Hematopoietic multipotent progenitor cell treated with erythropoietin and hydrocortisone succinate and interleukin-3 and kit ligand, for 8 days (in vitro differentiated cells): ENCODE results near the gene PIM3.

ENCODE experiments used
- DNase-seq: peaks from one replicate; pipeline ENCODE4 v3.0.0-alpha.2; 2015

Gene PIM3

GRCh38 chr22:49992921-49993648, 32.5 kb downstream of the PIM3 start:
- DNase-seq = peak; percentile 73

- DNase-seq = no peak
Observed at GRCh38 chr22:49993649-49994360, 33.2 kb downstream of the PIM3 start.

DNA sequence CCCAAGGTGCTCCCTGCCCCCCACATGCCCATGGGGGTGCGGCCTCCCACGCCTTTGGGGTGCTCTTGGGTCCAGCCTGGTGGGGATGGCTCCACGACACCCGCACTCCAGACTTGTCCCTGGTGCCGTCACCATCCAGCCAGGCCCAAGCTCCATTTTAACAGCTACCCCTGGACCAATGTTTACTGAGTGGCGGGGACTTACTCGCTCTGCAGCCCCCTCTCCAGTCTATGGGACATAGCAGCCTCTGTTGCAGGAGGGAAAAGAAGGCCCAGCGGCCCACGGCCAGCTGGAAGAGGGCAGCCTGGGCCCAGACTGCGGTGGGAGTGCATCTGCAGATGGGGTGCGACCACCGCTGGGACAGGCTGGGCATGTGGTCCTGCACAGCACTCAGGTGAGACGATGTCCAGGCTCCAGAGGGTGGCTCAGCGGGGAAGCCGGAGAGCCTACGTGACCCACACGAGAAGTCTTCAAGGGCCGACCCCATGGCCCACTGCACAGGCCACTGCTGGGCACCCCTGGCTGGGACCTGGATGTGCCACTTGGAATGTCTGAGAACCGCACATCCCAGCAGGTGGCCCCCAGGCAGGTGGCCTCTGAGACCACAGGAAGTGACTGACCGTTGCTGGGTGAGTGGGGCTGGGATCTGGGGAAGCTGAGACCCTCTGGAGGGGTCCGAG, 33.9 kb downstream of the PIM3 start:
- DNase-seq = no peak

- no peak for DNase-seq
Observed at GRCh38 chr22:49995041-49995360, 34.4 kb downstream of the PIM3 start.

- no peak for DNase-seq
Observed at GRCh38 chr22:49995361-49996118, 35.0 kb downstream of the PIM3 start.

DNA sequence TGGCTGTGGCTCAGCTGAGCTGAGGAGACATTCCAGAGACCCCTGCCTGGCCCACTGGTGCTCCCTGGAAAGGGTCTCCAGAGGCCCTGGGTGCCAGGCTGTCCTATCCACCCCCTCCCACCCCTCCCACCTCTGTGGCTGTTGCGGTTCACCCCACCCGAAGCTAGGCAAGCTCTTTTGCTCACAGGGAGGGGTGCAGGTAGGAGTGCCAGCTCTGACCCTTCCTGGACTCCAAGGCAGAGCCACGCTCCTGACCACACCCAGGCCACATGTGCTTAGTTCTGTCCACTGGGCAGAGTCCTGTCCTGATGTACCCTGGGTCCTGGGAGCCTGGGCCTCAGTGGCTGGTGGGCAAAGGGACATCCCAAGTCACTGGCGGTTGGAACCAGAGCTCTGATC, 35.5 kb downstream of the PIM3 start:
- DNase-seq = no peak

DNA sequence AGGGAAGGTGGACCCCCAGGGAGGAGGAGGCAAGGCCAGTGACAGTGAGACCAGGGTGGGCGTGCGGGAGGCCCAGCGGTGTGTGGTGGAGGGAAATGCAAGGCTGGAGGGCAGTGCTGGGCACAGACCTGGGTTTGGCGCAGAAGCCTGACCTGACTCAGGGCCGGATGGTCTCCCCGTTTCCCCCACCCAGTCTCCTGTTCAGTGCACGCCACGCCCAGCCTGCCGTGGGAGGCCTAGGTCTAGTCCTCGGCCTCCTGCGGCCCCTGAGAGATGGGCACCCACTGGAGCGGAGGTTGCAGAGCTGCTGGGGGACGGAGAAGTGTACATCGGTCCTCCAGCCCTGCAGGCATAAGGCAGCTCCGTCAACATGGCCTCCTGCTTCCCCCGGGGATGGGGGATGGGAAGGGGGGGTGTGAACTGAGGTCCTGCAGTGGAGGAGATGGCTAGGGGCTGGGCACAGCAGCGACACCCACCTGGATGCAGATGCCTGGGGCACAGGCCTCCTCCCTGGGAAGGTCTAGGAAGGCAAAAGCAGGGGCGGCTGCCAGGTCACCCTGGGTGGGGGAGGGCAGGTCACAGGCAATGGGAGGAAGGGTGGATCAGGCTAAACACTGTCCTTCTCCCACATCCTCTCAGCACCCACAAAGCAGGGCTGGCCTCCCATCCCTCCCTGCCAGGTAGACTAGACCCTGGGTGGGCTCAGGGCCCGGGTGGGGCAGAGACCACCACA, 36.1 kb downstream of the PIM3 start:
- no peak for DNase-seq

- DNase-seq = no peak
Observed at GRCh38 chr22:49997251-49997599, 36.7 kb downstream of the PIM3 start.

DNA sequence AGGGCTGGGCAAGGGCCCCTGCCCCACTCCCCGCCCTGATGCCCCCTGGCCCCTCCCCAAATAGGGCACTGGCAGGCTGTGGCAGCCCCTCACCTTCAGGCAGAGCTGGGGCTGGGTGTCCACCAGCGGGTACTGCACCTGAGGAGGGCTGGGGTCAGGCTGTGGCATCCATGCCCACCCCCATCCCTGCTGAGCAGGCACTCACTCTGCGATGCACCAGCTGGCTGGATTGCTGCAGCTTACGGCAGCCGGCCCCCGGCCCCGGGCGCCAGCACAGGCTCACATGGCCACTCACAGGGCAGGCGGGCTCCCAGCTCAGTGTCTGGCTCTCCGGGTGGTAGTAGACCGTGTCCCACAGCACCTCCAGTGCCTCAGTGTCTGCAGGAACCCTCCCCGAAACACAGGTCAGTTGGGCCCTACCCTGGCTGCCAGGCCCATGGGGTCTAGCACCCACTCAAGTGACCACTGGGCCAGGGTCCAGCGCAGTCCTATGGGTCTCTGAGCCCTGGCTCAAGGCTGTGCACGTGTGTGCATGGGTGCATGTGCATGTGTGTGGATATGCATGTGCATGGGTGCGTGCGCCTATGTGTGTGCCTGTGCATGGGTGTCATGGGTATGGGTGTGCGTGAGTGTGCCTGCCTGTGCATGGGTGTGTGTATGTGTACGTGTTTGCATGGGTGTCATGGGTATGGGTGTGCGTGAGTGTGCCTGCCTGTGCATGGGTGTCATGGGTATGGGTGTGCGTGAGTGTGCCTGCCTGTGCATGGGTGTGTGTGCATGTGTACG, 37.6 kb downstream of the PIM3 start:
- no peak for DNase-seq

DNA sequence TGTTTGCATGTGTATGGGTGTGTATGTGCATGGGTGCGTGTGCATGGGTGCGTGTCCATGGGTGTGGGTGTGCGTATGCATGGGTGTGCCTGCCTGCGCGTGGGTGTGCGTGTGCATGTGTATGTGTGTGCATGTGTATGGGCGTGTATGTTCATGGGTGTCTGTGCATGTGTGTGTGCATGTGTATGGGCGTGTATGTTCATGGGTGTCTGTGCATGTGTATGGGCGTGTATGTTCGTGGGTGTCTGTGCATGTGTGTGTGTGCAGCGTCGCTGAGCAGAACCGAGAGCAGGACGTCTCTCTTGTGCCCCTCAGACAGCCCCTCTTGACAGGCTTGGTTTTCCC, 38.1 kb downstream of the PIM3 start:
- no peak for DNase-seq

DNA sequence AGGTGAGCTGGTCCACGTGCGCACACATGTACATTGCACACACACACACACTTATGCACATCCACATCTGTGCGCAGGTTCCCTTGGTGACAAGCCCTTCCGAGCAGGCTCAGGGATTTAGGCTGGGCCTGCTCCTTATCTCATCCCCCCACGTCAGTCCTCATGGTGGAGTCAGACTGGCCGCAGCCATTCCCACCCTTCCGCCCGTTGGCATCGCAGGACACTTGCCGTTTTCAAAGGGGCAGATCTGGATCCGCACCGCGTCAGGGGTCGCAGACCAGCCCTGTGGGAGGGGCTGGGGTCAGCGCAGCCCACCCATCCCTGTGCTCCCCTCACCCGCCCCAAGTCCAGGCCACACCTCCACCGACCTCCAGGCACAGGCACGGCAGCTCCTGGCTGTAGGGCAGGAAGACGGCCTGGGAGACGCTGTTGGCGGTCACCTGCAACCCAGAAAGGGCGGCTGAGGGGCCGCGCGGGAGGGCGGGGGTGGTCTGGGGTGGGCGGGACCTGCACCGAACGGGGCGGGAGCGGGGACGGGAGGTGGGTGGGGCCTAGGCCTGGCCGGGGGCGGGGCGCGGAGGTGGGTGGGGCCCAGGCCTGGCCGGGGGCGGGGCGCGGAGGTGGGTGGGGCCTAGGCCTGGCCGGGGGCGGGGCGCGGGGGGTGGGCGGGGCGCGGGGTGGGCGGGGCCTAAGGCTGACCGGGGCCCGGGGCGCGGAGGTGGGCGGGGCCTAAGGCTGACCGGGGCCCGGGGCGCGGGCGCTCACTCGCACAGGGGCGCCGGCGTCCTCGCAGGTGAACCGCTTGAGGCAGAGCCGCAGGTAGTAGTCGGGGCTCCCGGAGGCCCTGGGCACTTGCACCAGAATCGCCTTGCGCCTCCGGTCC, 38.7 kb downstream of the PIM3 start:
- peak; percentile 49 for DNase-seq

DNA sequence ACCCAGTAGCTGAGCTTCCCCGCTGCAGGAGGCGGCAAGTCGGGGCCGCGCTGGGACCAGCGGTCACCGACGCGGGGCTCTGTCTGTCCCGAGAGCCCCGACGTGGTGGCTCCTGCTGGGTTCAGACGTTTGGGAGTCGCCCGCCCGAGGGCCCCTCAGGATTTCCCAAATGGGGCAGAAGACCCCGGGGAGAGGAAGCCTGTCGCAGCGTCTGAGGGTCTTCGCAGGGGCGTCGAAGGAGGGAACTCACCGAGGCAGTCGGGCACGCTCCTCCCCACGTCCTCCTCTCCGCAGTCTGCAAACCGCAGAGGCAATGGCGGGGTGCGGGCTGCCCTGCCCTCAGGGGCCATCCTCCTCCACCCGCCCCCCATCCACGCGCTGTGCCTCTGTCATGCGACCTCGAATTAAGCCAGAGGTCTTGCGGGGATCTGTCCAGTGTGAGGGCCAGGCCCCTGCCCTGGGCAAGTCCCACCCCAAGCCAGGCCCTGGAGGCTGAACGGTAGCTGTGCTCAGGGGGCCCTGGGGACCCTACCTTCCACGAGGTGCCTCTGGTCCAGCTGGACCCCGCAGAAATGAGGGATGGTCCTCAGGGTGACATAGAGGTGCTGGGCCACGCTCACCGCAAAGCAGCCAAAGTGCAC, 39.5 kb downstream of the PIM3 start:
- DNase-seq = no peak

DNA sequence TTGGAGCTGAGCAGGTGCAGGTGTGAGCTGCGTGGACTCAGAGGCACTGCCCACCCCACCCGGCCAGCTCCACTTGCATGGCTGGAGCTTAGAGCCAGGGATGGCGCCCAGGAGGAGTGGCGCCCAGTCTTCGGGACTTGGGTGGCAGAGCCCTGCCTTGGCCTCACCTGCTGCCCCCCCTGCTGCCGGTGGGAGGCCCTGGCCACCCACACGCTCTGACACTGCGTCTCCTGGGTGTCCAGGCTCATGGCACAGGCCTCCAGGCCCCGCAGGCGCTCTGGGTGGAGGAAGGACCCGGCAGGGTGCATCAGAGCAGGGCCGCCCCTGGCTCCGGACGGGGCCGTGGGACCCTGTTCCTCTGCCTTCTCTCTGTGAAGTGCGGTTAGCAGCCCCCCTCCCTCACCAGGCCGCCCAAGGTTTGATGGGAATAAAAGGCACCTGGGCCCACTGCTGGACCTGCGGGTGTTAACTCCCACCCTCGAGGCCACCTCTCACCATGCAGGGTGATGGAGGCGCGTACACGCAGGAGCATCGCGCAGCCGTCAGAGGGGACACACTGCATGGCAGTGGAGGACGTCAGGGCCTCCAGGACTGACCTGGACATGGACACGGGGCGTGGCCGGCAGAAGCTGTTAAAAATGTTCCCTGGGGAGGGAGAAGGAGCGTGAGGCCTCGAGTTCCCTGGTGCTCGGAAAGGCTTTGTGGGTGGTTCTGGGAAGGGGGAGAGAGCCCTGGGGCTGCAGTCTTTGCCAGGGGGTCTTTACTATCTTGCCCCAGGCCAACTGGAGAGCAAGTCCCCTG, 40.2 kb downstream of the PIM3 start:
- DNase-seq = no peak

- DNase-seq = peak; percentile 91
Observed at GRCh38 chr22:50001388-50002231, 41.0 kb downstream of the PIM3 start.

DNA sequence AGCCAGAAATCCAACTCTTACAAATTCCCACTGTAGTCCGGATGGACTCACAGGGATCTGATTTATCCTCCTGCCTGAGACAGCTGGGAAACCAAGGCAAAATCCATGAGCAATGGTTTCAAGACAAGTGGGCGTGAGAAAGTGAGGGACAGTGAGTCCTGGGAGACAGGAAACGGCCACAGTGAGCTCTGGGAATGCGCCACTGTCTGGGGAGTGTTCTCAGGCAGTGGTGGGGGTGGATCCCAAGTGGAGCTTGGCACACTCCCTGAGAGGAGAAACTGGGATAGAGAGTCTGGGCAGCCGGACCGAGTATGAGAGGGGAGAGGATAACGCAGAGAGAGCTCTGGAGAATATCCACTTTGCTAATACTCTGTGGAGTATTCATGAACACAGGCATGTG, 42.2 kb downstream of the PIM3 start:
- no peak for DNase-seq

GRCh38 chr22:50004918-50005317, 44.3 kb downstream of the PIM3 start:
- no peak for DNase-seq

DNA sequence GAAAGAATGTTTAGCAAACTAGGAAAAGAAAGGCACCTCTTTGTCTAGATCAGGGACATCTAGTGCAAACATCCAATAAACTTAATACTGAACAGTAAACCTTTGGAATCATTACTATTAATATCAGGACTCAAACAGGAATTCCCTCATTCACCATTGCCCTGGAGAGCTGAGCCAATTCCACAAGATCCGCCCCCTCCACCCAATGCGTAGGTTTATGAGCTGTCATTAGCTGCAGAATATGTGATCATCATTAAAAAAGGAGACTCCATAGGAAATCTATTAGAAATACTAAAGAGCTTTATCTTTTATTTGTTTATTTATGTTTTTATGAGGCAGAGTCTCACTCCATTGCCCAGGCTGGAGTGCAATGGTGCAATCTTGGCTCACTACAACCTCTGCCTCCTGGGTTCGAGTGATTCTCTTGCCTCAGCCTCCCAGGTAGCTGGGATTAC, 46.5 kb downstream of the PIM3 start:
- DNase-seq = no peak
